Ishikawa (cell line): ENCODE results near the gene ARHGEF1.
A peak's percentile ranks its signal among the peaks of the same experiment; 100 is the strongest.

Experiments used
- CEBPB ChIP-seq: IDR thresholded peaks from 2 replicates; pipeline ENCODE4 v1.6.1; 2012
- CREB1 ChIP-seq: IDR thresholded peaks from 2 replicates; pipeline ENCODE4 v1.6.1; 2012; ENCODE audit warnings: low read depth
- EGR1 ChIP-seq: IDR thresholded peaks from 2 replicates; pipeline ENCODE4 v1.6.1; 2012
- EP300 ChIP-seq: IDR thresholded peaks from 2 replicates; pipeline ENCODE4 v1.6.1; 2012; ENCODE audit warnings: borderline replicate concordance
- FOXM1 ChIP-seq: IDR thresholded peaks from 2 replicates; pipeline ENCODE4 v1.6.1; 2012; ENCODE audit warnings: low read depth, borderline replicate concordance
- NFIC ChIP-seq: IDR thresholded peaks from 2 replicates; pipeline ENCODE4 v1.6.1; 2012
- RAD21 ChIP-seq: IDR thresholded peaks from 2 replicates; pipeline ENCODE4 v1.6.1; 2012; ENCODE audit warnings: low read depth
- TAF1 ChIP-seq: IDR thresholded peaks from 2 replicates; pipeline ENCODE4 v1.6.1; 2012; ENCODE audit warnings: low read depth, mild to moderate bottlenecking
- TCF12 ChIP-seq: IDR thresholded peaks from 2 replicates; pipeline ENCODE4 v1.6.1; 2012; ENCODE audit warnings: low read depth
- TEAD4 ChIP-seq: IDR thresholded peaks from 2 replicates; pipeline ENCODE4 v1.6.1; 2012
- USF1 ChIP-seq: IDR thresholded peaks from 2 replicates; pipeline ENCODE4 v1.6.1; 2012
- YY1 ChIP-seq: IDR thresholded peaks from 2 replicates; pipeline ENCODE4 v1.6.1; 2012; ENCODE audit warnings: low read depth
- ZBTB7A ChIP-seq: IDR thresholded peaks from 2 replicates; pipeline ENCODE4 v1.6.1; 2012; ENCODE audit warnings: low read depth
- TF ChIP-seq, protein P1 (sequence below): IDR thresholded peaks from 2 replicates; pipeline ENCODE4 v1.6.1; 2012
- TF ChIP-seq, protein P2 (sequence below): IDR thresholded peaks from 2 replicates; pipeline ENCODE4 v1.6.1; 2012; ENCODE audit warnings: low read depth, mild to moderate bottlenecking

The ARHGEF1 gene

DNA sequence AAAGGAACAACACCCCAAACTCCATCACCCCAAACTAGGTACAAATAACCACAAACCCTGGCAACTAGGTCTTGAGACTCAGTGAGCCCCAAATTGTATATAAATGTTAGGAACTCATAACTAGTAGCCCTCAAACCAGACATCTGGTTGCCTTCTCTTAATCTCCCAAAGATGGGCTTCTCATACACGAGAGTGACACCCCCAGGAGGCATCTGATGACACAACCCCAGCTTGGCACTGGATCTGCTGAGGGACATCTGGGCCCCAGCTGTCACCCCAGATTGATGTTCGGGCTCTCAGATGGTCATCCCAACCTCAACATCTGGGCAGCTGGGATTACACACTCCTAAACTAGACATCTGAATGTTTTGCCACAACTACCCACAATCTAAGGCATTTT, 61.4 kb downstream of the ARHGEF1 start:
- TF ChIP-seq, protein P1, sequence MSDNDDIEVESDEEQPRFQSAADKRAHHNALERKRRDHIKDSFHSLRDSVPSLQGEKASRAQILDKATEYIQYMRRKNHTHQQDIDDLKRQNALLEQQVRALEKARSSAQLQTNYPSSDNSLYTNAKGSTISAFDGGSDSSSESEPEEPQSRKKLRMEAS: no peak
- TF ChIP-seq YY1: no peak
- no peak for TF ChIP-seq TCF12
- TF ChIP-seq EP300: no peak
- TF ChIP-seq ZBTB7A: no peak
- TF ChIP-seq USF1: no peak

DNA sequence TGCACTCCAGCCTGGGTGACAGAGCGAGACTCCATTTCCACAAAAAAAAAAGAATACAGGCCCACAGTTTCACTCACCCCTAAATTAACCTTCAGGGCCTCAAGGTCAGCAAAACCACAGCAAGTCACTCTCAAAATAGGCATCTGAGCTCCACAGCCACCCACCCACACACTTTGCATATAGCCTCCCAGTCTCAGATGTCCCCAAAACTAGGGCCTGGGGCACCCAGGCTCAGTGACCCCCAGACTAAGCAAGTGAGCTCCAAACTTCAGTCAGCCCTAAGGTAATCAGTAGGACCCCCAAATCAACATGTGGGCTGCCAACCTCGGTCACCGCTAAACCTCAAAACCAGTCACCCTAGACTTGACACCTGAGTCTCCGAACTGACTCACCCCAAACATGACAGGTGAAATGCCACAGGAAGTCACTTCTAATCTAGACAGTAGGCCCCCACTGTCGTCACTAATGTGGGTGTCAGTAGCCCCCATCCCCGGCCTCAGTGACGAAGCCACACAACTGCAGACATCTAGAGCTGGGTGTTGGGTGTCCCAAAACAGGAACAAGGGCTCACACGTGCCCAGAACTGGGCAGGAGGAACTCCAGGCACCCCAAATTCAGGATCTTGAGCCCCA, 62.3 kb downstream of the ARHGEF1 start:
- TF ChIP-seq USF1 (no peak), TCF12 (no peak), NFIC (no peak), YY1 (no peak), TAF1 (no peak), ZBTB7A (no peak), TEAD4 (no peak), CEBPB (no peak), EGR1 (no peak), EP300 (no peak), RAD21 (no peak), FOXM1 (no peak), CREB1 (no peak)
- TF ChIP-seq, protein P1: no peak
- TF ChIP-seq, protein P2, sequence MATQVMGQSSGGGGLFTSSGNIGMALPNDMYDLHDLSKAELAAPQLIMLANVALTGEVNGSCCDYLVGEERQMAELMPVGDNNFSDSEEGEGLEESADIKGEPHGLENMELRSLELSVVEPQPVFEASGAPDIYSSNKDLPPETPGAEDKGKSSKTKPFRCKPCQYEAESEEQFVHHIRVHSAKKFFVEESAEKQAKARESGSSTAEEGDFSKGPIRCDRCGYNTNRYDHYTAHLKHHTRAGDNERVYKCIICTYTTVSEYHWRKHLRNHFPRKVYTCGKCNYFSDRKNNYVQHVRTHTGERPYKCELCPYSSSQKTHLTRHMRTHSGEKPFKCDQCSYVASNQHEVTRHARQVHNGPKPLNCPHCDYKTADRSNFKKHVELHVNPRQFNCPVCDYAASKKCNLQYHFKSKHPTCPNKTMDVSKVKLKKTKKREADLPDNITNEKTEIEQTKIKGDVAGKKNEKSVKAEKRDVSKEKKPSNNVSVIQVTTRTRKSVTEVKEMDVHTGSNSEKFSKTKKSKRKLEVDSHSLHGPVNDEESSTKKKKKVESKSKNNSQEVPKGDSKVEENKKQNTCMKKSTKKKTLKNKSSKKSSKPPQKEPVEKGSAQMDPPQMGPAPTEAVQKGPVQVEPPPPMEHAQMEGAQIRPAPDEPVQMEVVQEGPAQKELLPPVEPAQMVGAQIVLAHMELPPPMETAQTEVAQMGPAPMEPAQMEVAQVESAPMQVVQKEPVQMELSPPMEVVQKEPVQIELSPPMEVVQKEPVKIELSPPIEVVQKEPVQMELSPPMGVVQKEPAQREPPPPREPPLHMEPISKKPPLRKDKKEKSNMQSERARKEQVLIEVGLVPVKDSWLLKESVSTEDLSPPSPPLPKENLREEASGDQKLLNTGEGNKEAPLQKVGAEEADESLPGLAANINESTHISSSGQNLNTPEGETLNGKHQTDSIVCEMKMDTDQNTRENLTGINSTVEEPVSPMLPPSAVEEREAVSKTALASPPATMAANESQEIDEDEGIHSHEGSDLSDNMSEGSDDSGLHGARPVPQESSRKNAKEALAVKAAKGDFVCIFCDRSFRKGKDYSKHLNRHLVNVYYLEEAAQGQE: no peak

GRCh38 chr19:41947091-41947490, 64.1 kb downstream of the ARHGEF1 start:
- TF ChIP-seq ZBTB7A (no peak), TEAD4 (no peak), CREB1 (no peak), EGR1 (no peak), TCF12 (no peak)
- TF ChIP-seq, protein P2: no peak

- peak; percentile 81 for TF ChIP-seq RAD21
- no peak for TF ChIP-seq ZBTB7A
Measured at GRCh38 chr19:41951686-41952172, 68.7 kb downstream of the ARHGEF1 start.

DNA sequence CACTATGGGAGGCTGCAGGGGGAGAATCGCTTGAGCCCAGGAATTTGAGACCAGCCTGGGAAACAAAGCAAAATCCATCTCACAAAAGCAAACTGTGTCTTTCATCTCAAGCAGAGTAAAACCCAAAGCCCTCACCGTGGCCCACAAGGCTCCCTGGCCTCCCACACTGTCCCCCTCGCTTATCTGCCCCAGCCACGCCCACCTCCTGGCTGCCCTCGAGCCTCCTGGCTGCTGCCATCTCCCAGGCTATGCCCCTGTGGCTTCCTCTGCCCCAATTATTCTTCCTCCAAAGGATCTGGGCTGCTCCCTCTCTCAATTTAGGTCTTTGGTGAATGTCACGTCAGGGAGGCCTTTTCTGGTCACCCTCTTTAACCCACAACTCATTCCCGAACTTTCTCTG, 72.5 kb downstream of the ARHGEF1 start:
- TF ChIP-seq TCF12 (no peak), FOXM1 (no peak), EP300 (no peak), TAF1 (no peak), NFIC (no peak), EGR1 (no peak), USF1 (no peak), RAD21 (no peak), TEAD4 (no peak), CEBPB (no peak), YY1 (no peak), ZBTB7A (no peak), CREB1 (no peak)
- TF ChIP-seq, protein P1: no peak
- TF ChIP-seq, protein P2: no peak
